ENCODE results near the gene UBE4A.

Gene UBE4A

GRCh38 chr11:118320515-118320914 lies 38.9 kb upstream of the UBE4A start:
- DNase-seq (ENCODE audit: extremely low read depth, insufficient read length), result no peak
- Histone ChIP-seq H3K36me3 (ENCODE audit: control insufficient read depth, insufficient read depth, low read length) (no peaks in the 10 kb centered on the region), H3K4me3 (replicated peaks; ENCODE audit: low read depth, low read length) (no peak overlapping the region), H3K27me3 (replicated peaks; ENCODE audit: control insufficient read depth, insufficient read depth, low read length) (no peaks in the 10 kb centered on the region)
- TF ChIP-seq CTCF (IDR thresholded peaks at IDR 0.05; ENCODE audit: insufficient read depth, low read length, poor library complexity, severe bottlenecking), result no peak

- TF ChIP-seq CTCF (IDR thresholded peaks at IDR 0.05; ENCODE audit: insufficient read depth, low read length, poor library complexity, severe bottlenecking), result no peak
- Histone ChIP-seq H3K27me3 (replicated peaks; ENCODE audit: control insufficient read depth, insufficient read depth, low read length) (no peaks in the 10 kb centered on the region), H3K4me3 (replicated peaks; ENCODE audit: low read depth, low read length) (no peak overlapping the region), H3K36me3 (ENCODE audit: control insufficient read depth, insufficient read depth, low read length) (no peaks in the 10 kb centered on the region)
- no peak for DNase-seq (ENCODE audit: extremely low read depth, insufficient read length)
Observed at GRCh38 chr11:118321386-118322082, 37.9 kb upstream of the UBE4A start.

GRCh38 chr11:118322721-118323120 lies 36.7 kb upstream of the UBE4A start:
- H3K4me3 ChIP-seq (replicated peaks; ENCODE audit: low read depth, low read length), result no peak overlapping the region
- no peaks in the 10 kb centered on the region for H3K27me3 ChIP-seq (replicated peaks; ENCODE audit: control insufficient read depth, insufficient read depth, low read length)
- no peak for TF ChIP-seq CTCF (IDR thresholded peaks at IDR 0.05; ENCODE audit: insufficient read depth, low read length, poor library complexity, severe bottlenecking)
- DNase-seq (ENCODE audit: extremely low read depth, insufficient read length), result no peak
- H3K36me3 ChIP-seq (ENCODE audit: control insufficient read depth, insufficient read depth, low read length), result no peaks in the 10 kb centered on the region

GRCh38 chr11:118325283-118325682 lies 34.1 kb upstream of the UBE4A start:
- TF ChIP-seq CTCF (IDR thresholded peaks at IDR 0.05; ENCODE audit: insufficient read depth, low read length, poor library complexity, severe bottlenecking), result no peak
- Histone ChIP-seq H3K36me3 (ENCODE audit: control insufficient read depth, insufficient read depth, low read length) (no peaks in the 10 kb centered on the region), H3K27me3 (replicated peaks; ENCODE audit: control insufficient read depth, insufficient read depth, low read length) (no peaks in the 10 kb centered on the region), H3K4me3 (replicated peaks; ENCODE audit: low read depth, low read length) (no peak overlapping the region)
- DNase-seq (ENCODE audit: extremely low read depth, insufficient read length), result no peak

- TF ChIP-seq CTCF (IDR thresholded peaks at IDR 0.05; ENCODE audit: insufficient read depth, low read length, poor library complexity, severe bottlenecking), result no peak
- no peaks in the 10 kb centered on the region for H3K27me3 ChIP-seq (replicated peaks; ENCODE audit: control insufficient read depth, insufficient read depth, low read length)
Observed at GRCh38 chr11:118328745-118329144, 30.7 kb upstream of the UBE4A start.

GRCh38 chr11:118334745-118335144 lies 24.7 kb upstream of the UBE4A start:
- TF ChIP-seq CTCF (IDR thresholded peaks at IDR 0.05; ENCODE audit: insufficient read depth, low read length, poor library complexity, severe bottlenecking), result no peak
- H3K27me3 ChIP-seq (replicated peaks; ENCODE audit: control insufficient read depth, insufficient read depth, low read length), result no peaks in the 10 kb centered on the region
- H3K36me3 ChIP-seq (ENCODE audit: control insufficient read depth, insufficient read depth, low read length), result no peaks in the 10 kb centered on the region
- H3K4me3 ChIP-seq (replicated peaks; ENCODE audit: low read depth, low read length), result no peak overlapping the region
- DNase-seq (ENCODE audit: extremely low read depth, insufficient read length), result no peak

More at GRCh38 chr11:118328745-118329144, 30.7 kb upstream of the UBE4A start:
- Histone ChIP-seq H3K4me3 (replicated peaks; ENCODE audit: low read depth, low read length) (no peak overlapping the region), H3K36me3 (ENCODE audit: control insufficient read depth, insufficient read depth, low read length) (no peaks in the 10 kb centered on the region)
- no peak for DNase-seq (ENCODE audit: extremely low read depth, insufficient read length)
